Thoracic aorta (tissue), 2 donors: ENCODE measurements around the gene GAL. TPM values are rescaled to one million over a fixed set of nuclear protein-coding genes. Genes with fewer than 3 reads are reported as not detected.

Experiments used
- ATAC-seq: fragments of 150-250 bp; one replicate; pipeline ENCODE4 v1.8.0; 2017; ENCODE audit warnings: low read depth; ENCODE audit not compliant: insufficient number of reproducible peaks, low FRiP score
- DNase-seq: peaks from one replicate; pipeline ENCODE4 v3.0.0-alpha.2; 2020; ENCODE audit warnings: low spot score
- H3K27ac ChIP-seq, 2 donors: fragments of 200-600 bp; sonication (generic); 1 replicate in 1 of 2; 2 replicates in 1 of 2; pipeline ENCODE4 v1.5.1; 2016; ENCODE audit warnings: mild to moderate bottlenecking in 2 of 2, moderate library complexity in 2 of 2
- H3K27me3 ChIP-seq: fragments of 200-600 bp; sonication (generic); replicated peaks from 2 replicates; pipeline ENCODE4 v1.6.0; 2016; ENCODE audit warnings: mild to moderate bottlenecking; ENCODE audit not compliant: insufficient read depth
- H3K36me3 ChIP-seq: fragments of 200-600 bp; sonication (generic); one replicate; pipeline ENCODE4 v1.5.1; 2016
- H3K4me1 ChIP-seq, 2 donors: fragments of 200-600 bp; sonication (generic); 1 replicate in 1 of 2; 2 replicates in 1 of 2; pipeline versions ENCODE4 v1.5.1 to v1.6.0; 2016; ENCODE audit warnings: low read depth in 2 of 2, mild to moderate bottlenecking in 1 of 2; ENCODE audit not compliant: control insufficient read depth in 1 of 2
- H3K4me3 ChIP-seq: fragments of 200-600 bp; sonication (generic); 2 replicates; pipeline ENCODE4 v1.5.1; 2016; ENCODE audit warnings: mild to moderate bottlenecking
- H3K9me3 ChIP-seq: fragments of 200-600 bp; sonication (generic); 2 replicates; pipeline ENCODE4 v1.5.1; 2016
- total RNA-seq, 2 donors: library from RNA; depleted of rRNA; stranded (reverse); fragments of >200 nt; gene quantifications; one replicate each; pipeline versions ENCODE4 v1.1.0 to v1.2.3, GENCODE V29; 2016
- TF ChIP-seq, protein P1 (sequence below): fragments of 200-600 bp; sonication (generic); IDR thresholded peaks from one replicate; pipeline ENCODE4 v1.5.1; 2019; ENCODE audit warnings: antibody characterized with exemption

Gene GAL
- total RNA-seq, 2 donors from 2014 or later = not detected

DNA sequence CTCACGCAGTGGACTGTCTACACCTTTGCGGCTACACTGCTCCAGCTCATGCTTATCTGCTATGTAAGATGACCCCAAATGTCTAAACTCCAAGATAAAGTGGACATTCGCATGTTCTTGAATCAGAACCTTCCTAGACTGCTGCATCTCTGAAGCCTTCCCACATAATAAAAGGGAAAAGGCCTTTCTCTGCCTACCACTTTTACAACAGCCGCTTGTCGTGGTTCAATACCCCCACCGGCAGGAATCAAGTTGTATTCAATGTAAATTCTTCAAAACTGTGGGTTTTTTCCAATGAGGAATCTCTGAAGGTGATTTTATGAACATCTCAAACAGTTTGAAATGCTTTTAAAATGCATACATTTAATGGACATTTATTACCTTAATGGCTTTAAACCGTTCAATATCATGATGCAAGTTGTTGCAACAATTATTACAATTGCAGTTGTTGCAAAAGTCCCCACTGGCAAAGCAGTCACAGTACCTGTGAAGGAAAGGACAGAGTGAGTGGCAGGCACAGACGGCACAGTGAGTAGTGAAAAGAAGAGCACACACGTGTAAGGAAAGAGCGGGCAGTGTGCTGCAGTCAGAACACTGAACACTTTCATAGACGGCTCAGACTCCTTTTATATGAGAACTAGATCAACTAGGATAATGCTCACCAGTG lies 31.2 kb downstream of the GAL start:
- Histone ChIP-seq H3K4me1 (no peaks in the 10 kb centered on the region), H3K27me3 (no peaks in the 10 kb centered on the region), H3K4me3 (no peak overlapping the region), H3K27ac (no peak overlapping the region), H3K9me3 (peaks cover 3% of the 10 kb centered on the region), H3K36me3 (no peaks in the 10 kb centered on the region)
- DNase-seq (no peak), ATAC-seq (no peak)
- TF ChIP-seq, protein P1, sequence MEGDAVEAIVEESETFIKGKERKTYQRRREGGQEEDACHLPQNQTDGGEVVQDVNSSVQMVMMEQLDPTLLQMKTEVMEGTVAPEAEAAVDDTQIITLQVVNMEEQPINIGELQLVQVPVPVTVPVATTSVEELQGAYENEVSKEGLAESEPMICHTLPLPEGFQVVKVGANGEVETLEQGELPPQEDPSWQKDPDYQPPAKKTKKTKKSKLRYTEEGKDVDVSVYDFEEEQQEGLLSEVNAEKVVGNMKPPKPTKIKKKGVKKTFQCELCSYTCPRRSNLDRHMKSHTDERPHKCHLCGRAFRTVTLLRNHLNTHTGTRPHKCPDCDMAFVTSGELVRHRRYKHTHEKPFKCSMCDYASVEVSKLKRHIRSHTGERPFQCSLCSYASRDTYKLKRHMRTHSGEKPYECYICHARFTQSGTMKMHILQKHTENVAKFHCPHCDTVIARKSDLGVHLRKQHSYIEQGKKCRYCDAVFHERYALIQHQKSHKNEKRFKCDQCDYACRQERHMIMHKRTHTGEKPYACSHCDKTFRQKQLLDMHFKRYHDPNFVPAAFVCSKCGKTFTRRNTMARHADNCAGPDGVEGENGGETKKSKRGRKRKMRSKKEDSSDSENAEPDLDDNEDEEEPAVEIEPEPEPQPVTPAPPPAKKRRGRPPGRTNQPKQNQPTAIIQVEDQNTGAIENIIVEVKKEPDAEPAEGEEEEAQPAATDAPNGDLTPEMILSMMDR = no peak

DNA sequence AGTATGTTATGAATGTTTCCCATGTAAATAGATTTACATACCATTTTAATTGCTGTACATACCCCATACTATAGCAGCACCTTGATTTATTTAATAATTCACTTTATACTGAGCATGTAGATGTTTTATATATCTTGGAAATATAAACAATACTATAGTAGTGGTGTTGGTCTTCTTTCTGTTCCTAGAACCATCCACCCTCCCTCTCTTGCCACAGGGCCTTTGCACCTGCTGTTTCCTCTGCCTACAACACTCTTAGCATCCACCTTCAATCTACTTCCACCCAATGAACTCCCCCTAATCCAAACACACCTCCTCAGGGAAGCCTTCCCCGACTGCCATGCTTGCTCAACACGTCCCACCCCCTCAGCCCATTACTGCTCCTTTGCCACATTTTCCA lies 36.7 kb downstream of the GAL start:
- ATAC-seq (no peak), DNase-seq (no peak)
- peaks cover 3% of the 10 kb centered on the region for H3K9me3 ChIP-seq
- H3K27ac ChIP-seq = no peak overlapping the region
- H3K36me3 ChIP-seq = no peaks in the 10 kb centered on the region
- H3K27me3 ChIP-seq = no peaks in the 10 kb centered on the region
- TF ChIP-seq, protein P1 = no peak
- H3K4me1 ChIP-seq = no peaks in the 10 kb centered on the region
- H3K4me3 ChIP-seq = no peak overlapping the region

DNA sequence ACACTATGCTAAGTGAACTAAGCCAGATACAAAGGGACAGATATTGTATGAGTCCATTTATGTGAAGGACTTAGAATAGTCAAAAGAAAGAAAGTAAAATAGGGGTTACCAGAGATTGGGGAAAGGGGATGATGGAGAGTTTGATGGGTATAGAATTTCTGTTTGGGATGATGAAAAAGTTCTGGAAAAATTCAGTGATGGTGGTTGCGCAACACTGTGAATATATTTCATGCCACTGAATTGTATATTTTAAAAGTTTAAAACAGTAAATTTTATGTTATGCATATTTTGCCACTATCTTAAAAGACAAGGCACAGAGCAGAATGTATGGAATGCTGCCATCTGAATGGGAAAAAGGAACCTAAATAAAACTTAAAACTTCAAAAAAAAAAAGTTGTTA lies 37.8 kb downstream of the GAL start:
- no peaks in the 10 kb centered on the region for H3K27me3 ChIP-seq
- H3K4me3 ChIP-seq = no peak overlapping the region
- DNase-seq (no peak), ATAC-seq (no peak)
- H3K9me3 ChIP-seq = peaks cover 3% of the 10 kb centered on the region
- H3K27ac ChIP-seq = no peak overlapping the region
- H3K4me1 ChIP-seq = no peaks in the 10 kb centered on the region
- TF ChIP-seq, protein P1 = no peak
- no peaks in the 10 kb centered on the region for H3K36me3 ChIP-seq

DNA sequence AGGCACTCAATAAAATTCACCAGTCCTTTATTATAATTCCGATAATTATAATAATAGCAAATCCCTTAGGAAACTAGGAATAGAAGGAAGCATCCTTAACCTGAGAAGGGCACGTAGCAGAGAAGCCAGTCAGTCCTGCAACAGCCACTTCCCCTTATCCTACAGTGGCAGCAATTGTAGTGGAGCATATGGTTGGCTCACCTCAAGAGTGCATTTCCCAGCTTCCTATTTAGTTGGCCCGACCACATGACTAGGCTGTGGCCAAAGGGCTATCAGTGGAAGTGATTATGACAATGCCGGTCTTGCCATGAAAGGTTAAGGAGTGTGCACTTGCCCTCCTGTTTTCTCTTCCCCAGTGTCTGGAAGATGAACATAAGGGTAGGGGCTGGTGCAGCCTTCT lies 39.9 kb downstream of the GAL start:
- Histone ChIP-seq H3K4me1 (no peaks in the 10 kb centered on the region), H3K9me3 (peaks cover 3% of the 10 kb centered on the region), H3K27ac (no peak overlapping the region), H3K4me3 (no peak overlapping the region), H3K27me3 (no peaks in the 10 kb centered on the region), H3K36me3 (no peaks in the 10 kb centered on the region)
- ATAC-seq (no peak), DNase-seq (no peak)
- TF ChIP-seq, protein P1 = no peak

DNA sequence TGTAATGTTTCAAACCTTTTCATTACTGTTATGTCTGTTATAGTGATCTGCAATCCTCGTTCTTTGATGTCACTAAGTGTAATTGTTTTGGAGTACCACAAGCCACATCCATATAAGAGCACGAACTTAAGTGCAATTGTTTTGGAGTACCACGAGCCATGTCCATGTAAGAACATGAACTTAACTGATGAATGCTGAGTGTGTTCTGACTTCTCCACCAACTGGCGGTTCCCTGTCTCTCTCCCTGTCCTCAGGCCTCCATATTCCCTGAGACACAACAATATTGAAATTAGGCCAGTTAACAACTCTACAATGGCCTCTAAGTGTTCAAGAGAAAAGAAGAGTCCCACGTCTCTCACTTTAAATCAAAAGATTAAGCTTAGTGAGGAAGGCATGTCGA lies 43.4 kb downstream of the GAL start:
- no peaks in the 10 kb centered on the region for H3K9me3 ChIP-seq
- no peaks in the 10 kb centered on the region for H3K36me3 ChIP-seq
- no peak for ATAC-seq
- H3K27me3 ChIP-seq = no peaks in the 10 kb centered on the region
- no peak for DNase-seq
- H3K4me1 ChIP-seq = no peaks in the 10 kb centered on the region
- H3K27ac ChIP-seq = no peak overlapping the region
- H3K4me3 ChIP-seq = no peak overlapping the region
- TF ChIP-seq, protein P1 = no peak
